Effector memory CD4-positive, alpha-beta T cell (primary cell): ENCODE results near the gene NPAS2.

Experiments
- DNase-seq, 3 donors: peaks; one replicate each; pipeline ENCODE4 v3.0.0-alpha.2; 2020
- H3K27ac ChIP-seq: 2 replicates; pipeline ENCODE4 v1.7.0; 2013; ENCODE audit warnings: mild to moderate bottlenecking, low read length, moderate library complexity; ENCODE audit not compliant: insufficient read depth, poor library complexity, severe bottlenecking
- H3K27me3 ChIP-seq: replicated peaks from 2 replicates; pipeline ENCODE4 v1.7.0; 2013; ENCODE audit warnings: mild to moderate bottlenecking, low read length; ENCODE audit not compliant: insufficient read depth, control insufficient read depth, poor library complexity, severe bottlenecking
- H3K36me3 ChIP-seq: 2 replicates; pipeline ENCODE4 v1.7.0; 2013; ENCODE audit warnings: mild to moderate bottlenecking, low read length, moderate library complexity; ENCODE audit not compliant: control insufficient read depth, insufficient read depth
- H3K4me1 ChIP-seq: 2 replicates; pipeline ENCODE4 v1.7.0; 2013; ENCODE audit warnings: low read length, mild to moderate bottlenecking; ENCODE audit not compliant: control insufficient read depth, insufficient read depth, poor library complexity, severe bottlenecking
- H3K4me3 ChIP-seq: 2 replicates; pipeline ENCODE4 v1.7.0; 2013; ENCODE audit warnings: low read length, low read depth, mild to moderate bottlenecking; ENCODE audit not compliant: insufficient read depth, poor library complexity, severe bottlenecking
- H3K9me3 ChIP-seq: 2 replicates; pipeline ENCODE4 v1.7.0; 2013; ENCODE audit warnings: mild to moderate bottlenecking, low read length, moderate library complexity; ENCODE audit not compliant: control insufficient read depth

NPAS2 gene

GRCh38 chr2:101012054-101012705, 192.2 kb downstream of the NPAS2 start:
- no peak for DNase-seq
- no peaks in the 10 kb centered on the region for H3K4me1 ChIP-seq
- H3K9me3 ChIP-seq, result no peaks in the 10 kb centered on the region
- H3K36me3 ChIP-seq, result peaks cover 14% of the 10 kb centered on the region
- H3K27ac ChIP-seq, result no peak overlapping the region
- H3K27me3 ChIP-seq, result no peaks in the 10 kb centered on the region
- H3K4me3 ChIP-seq, result no peak overlapping the region

DNA sequence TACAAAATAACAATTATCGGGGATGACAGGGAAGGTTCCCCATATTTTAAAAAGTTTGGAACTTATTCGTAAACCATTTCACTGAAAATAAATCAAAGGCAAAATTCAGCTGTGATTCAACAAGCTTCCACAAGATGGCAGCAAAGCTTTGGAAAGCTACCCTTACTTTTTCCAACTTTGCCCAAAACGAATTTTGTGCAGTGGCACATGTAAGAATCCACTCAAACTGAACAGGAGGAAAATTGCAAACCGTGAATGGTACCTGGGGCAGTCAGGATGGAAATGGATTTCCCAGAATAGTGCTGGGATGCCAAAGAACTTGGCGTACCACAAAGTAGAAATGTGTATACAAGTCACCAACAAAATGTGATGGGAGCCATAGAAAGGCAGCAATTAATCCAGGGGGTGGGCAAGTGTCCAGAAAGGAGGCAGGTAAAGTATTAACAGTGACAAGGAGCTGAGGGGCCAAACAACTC, 192.8 kb downstream of the NPAS2 start:
- Histone ChIP-seq H3K27me3 (no peaks in the 10 kb centered on the region), H3K4me3 (no peak overlapping the region)
- DNase-seq, result peak in 1 of 3 donors; percentile 22

DNA sequence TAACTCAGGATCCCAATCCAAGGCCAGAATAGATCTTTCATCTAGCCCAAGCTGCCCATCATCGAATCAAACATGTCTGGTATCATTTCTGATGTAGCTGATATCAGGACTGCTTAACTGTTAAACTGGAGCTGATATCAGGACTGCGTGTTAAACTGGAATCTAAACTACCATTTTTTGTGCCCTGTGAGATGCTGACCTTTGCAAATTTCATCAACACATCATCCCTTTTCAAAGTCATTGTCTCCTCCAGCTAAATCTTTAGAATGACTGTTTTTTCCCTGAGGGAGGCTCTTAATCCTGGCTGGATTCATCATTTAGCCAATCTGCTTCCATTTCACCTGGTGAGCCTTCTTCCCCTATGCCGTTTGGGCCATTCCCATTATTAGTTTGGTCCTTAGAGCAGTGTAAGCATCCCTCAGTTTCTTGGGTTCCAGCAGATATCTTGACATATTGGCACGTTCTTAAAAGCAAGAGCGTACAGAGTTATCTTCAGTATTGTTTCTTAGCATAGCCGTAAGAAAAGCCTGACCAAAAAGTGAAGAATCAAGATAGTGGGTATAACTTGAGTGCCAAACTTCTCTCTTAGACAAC, 194.4 kb downstream of the NPAS2 start:
- Histone ChIP-seq H3K9me3 (no peaks in the 10 kb centered on the region), H3K4me3 (no peak overlapping the region), H3K4me1 (no peaks in the 10 kb centered on the region), H3K27ac (no peak overlapping the region), H3K27me3 (no peaks in the 10 kb centered on the region), H3K36me3 (peaks cover 2% of the 10 kb centered on the region)
- DNase-seq, result no peak

More for the DNA sequence above, 192.8 kb downstream of the NPAS2 start:
- Histone ChIP-seq H3K9me3 (no peaks in the 10 kb centered on the region), H3K4me1 (no peaks in the 10 kb centered on the region), H3K27ac (no peak overlapping the region), H3K36me3 (peaks cover 9% of the 10 kb centered on the region)

DNA sequence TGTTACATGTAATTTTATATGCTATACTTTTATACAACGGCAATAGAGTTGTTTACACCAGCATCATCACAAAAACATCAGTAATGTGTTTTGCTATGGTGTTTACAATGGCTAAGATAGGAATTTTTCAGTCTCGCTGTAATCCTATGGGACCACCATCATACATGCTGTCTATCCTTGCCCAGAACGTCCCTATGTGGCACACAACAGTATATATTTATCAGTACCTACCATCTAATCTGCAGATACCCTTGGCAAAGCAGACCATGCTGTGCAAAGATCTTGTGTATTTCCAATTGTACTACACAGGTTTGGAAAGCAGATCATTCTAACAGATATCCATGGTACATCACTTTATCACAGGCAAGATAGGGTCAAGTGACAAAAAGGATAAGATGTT, 197.4 kb downstream of the NPAS2 start:
- H3K27ac ChIP-seq, result no peak overlapping the region
- H3K4me3 ChIP-seq, result no peak overlapping the region
- H3K4me1 ChIP-seq, result no peaks in the 10 kb centered on the region
- H3K9me3 ChIP-seq, result no peaks in the 10 kb centered on the region
- DNase-seq, result no peak
- H3K27me3 ChIP-seq, result no peaks in the 10 kb centered on the region
- no peaks in the 10 kb centered on the region for H3K36me3 ChIP-seq

DNA sequence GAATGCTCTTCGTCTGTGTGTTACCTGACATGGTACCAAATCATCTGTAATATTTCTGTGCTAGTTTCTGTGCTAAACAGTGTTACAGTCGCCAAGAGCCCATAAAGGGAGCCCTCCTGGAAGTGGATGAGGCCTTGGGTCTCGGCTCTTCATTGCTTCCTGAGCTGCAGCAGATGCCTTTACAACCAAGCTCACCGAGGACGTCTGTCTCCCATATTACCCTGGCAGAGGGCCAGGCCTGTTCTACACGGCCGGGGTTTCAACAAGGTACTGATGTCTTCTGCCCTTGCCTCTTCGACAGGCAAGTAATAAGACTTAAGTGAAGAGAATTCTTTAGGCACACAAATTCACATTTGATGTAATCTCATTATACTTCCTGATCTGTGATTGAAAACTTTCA, 199.0 kb downstream of the NPAS2 start:
- Histone ChIP-seq H3K4me3 (no peak overlapping the region), H3K4me1 (no peaks in the 10 kb centered on the region), H3K27ac (no peak overlapping the region), H3K27me3 (no peaks in the 10 kb centered on the region), H3K9me3 (no peaks in the 10 kb centered on the region), H3K36me3 (no peaks in the 10 kb centered on the region)
- DNase-seq, result no peak

- no peaks in the 10 kb centered on the region for H3K36me3 ChIP-seq
- no peaks in the 10 kb centered on the region for H3K9me3 ChIP-seq
- no peaks in the 10 kb centered on the region for H3K4me1 ChIP-seq
- H3K27ac ChIP-seq, result no peak overlapping the region
- no peaks in the 10 kb centered on the region for H3K27me3 ChIP-seq
- H3K4me3 ChIP-seq, result no peak overlapping the region
- no peak for DNase-seq
Observed at GRCh38 chr2:101022221-101022620, 202.3 kb downstream of the NPAS2 start.

GRCh38 chr2:101023327-101024107, 203.6 kb downstream of the NPAS2 start:
- no peaks in the 10 kb centered on the region for H3K4me1 ChIP-seq
- H3K36me3 ChIP-seq, result no peaks in the 10 kb centered on the region
- H3K9me3 ChIP-seq, result no peaks in the 10 kb centered on the region
- DNase-seq, result no peak
- H3K27ac ChIP-seq, result no peak overlapping the region
- H3K4me3 ChIP-seq, result no peak overlapping the region
- H3K27me3 ChIP-seq, result no peaks in the 10 kb centered on the region

GRCh38 chr2:101025561-101025960, 205.6 kb downstream of the NPAS2 start:
- Histone ChIP-seq H3K36me3 (no peaks in the 10 kb centered on the region), H3K27ac (no peak overlapping the region), H3K9me3 (no peaks in the 10 kb centered on the region), H3K4me3 (no peak overlapping the region), H3K4me1 (no peaks in the 10 kb centered on the region), H3K27me3 (no peaks in the 10 kb centered on the region)
- no peak for DNase-seq

DNA sequence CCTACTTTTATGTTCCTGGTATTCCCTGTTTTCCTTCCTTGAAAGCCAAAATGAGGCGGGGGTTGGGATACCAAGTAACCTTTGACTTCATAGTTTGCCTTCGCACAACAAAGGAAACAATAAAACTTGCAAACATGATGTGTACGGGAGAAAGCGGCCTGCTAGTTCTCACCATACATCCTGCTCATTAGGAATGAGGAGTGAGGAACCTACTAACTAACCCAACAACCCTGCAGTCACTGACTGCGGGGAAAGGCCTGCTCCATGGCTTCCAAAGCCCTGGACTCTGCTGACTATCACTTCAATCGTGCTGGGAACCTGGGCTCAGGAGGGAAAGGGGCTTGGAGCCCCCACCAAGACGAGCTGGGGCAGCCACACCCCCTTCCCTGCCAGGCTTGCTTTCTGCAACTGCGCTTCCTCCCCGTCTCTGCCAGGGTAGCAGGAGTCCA, 206.3 kb downstream of the NPAS2 start:
- no peak overlapping the region for H3K27ac ChIP-seq
- H3K9me3 ChIP-seq, result no peaks in the 10 kb centered on the region
- H3K27me3 ChIP-seq, result no peaks in the 10 kb centered on the region
- H3K4me1 ChIP-seq, result no peaks in the 10 kb centered on the region
- no peak overlapping the region for H3K4me3 ChIP-seq
- DNase-seq, result no peak
- no peaks in the 10 kb centered on the region for H3K36me3 ChIP-seq

DNA sequence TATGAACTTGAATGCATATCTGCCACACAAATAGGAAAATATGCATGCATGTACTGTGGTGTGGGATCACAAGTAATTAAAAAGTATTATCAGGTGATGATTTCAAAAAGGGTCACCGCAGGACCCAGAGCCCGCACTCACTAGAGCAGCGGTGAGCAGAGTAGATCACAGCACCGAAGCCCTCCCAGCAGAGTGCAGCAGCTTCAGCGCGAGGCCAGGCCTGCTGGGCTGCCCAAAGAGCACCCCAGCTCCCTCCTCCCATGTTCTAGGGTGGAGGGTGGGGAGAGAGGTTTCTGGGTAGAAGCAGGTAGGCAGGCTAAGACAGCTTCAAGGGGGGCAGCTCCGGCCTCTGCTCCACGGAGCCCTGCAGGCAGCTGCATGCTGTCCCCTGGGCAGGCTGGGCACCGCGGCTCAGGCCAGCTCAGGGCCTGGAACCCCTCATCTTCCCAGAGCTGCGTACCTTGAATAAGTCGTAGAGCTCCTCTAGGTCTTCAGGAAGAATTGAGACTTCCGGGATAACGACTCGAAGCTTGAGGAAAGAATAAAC, 207.1 kb downstream of the NPAS2 start:
- Histone ChIP-seq H3K27me3 (no peaks in the 10 kb centered on the region), H3K36me3 (no peaks in the 10 kb centered on the region), H3K9me3 (no peaks in the 10 kb centered on the region), H3K4me1 (no peaks in the 10 kb centered on the region), H3K4me3 (no peak overlapping the region), H3K27ac (no peak overlapping the region)
- no peak for DNase-seq
